Keratinocyte (primary cell): ENCODE results near the gene USP49. TPM values are rescaled to one million over a fixed set of nuclear protein-coding genes. Genes with fewer than 3 reads are reported as not detected.

Experiments used
- DNase-seq: peaks from one replicate; pipeline ENCODE4 v3.0.0-alpha.2; 2011; ENCODE audit warnings: low read depth, missing footprints, low spot score
- FAIRE-seq: peaks from 2 replicates; lab custom pipeline; 2011; peaks lifted over from hg19 to GRCh38; lab: Jason Lieb, UNC
- H2AFZ ChIP-seq: 2 replicates; pipeline ENCODE4 v1.6.0; 2012; ENCODE audit warnings: low read length, control low read depth, inconsistent platforms; ENCODE audit not compliant: control insufficient read depth
- H3K27ac ChIP-seq: 2 replicates; pipeline ENCODE4 v1.5.1; 2011; ENCODE audit warnings: low read length; ENCODE audit not compliant: control insufficient read depth, insufficient read depth
- H3K27me3 ChIP-seq: 3 replicates; pipeline ENCODE4 v1.6.0; 2011; ENCODE audit warnings: low read length; ENCODE audit not compliant: control insufficient read depth, insufficient read depth; ENCODE audit errors: extremely low read depth
- H3K36me3 ChIP-seq, 2 experiments: 2 replicates in 1 of 2; 3 replicates in 1 of 2; pipeline ENCODE4 v1.5.1; 2011; ENCODE audit warnings: low read length in 2 of 2, mild to moderate bottlenecking in 1 of 2; ENCODE audit not compliant: control insufficient read depth in 2 of 2, insufficient read depth in 2 of 2; ENCODE audit errors: extremely low read depth in 1 of 2
- H3K4me1 ChIP-seq: 3 replicates; pipeline ENCODE4 v1.5.1; 2011; ENCODE audit warnings: low read length; ENCODE audit not compliant: control insufficient read depth, insufficient read depth; ENCODE audit errors: extremely low read depth
- H3K4me2 ChIP-seq: 3 replicates; pipeline ENCODE4 v1.6.0; 2011; ENCODE audit warnings: low read depth, low read length; ENCODE audit not compliant: control insufficient read depth, insufficient read depth; ENCODE audit errors: extremely low read depth
- H3K4me3 ChIP-seq, 3 experiments: fragments of 200-600 bp in 1 of 3; sonication (generic) in 1 of 3; 2 replicates in 2 of 3; 3 replicates in 1 of 3; pipeline ENCODE4 v1.5.1; 2011 to 2016; ENCODE audit warnings: low read length in 3 of 3, mild to moderate bottlenecking in 3 of 3, control low read depth in 2 of 3, inconsistent platforms in 1 of 3, low read depth in 1 of 3, mixed read lengths in 1 of 3, mixed run types in 1 of 3, moderate library complexity in 1 of 3; ENCODE audit not compliant: control insufficient read depth in 2 of 3, insufficient read depth in 2 of 3; ENCODE audit errors: extremely low read depth in 1 of 3
- H3K79me2 ChIP-seq: 2 replicates; pipeline ENCODE4 v1.6.0; 2012; ENCODE audit warnings: low read length; ENCODE audit not compliant: control insufficient read depth, insufficient read depth
- H3K9ac ChIP-seq: 3 replicates; pipeline ENCODE4 v1.6.0; 2011; ENCODE audit warnings: low read length; ENCODE audit not compliant: control insufficient read depth, insufficient read depth; ENCODE audit errors: extremely low read depth
- H3K9me1 ChIP-seq: 3 replicates; pipeline ENCODE4 v1.6.0; 2011; ENCODE audit warnings: low read length; ENCODE audit not compliant: control insufficient read depth, insufficient read depth; ENCODE audit errors: extremely low read depth
- H3K9me3 ChIP-seq: 2 replicates; pipeline ENCODE4 v1.5.1; 2012; ENCODE audit warnings: low read depth, low read length; ENCODE audit not compliant: control insufficient read depth
- H4K20me1 ChIP-seq: 3 replicates; pipeline ENCODE4 v1.6.0; 2011; ENCODE audit warnings: low read length; ENCODE audit not compliant: control insufficient read depth, insufficient read depth; ENCODE audit errors: extremely low read depth
- CTCF ChIP-seq, 3 experiments: IDR thresholded peaks in 1 of 3; conservative IDR thresholded peaks in 1 of 3; optimal IDR thresholded peaks in 1 of 3; 2 replicates in 2 of 3; 3 replicates in 1 of 3; pipeline versions ENCODE3 to v1.5.1; 2011; ENCODE audit warnings: low read length in 3 of 3, mild to moderate bottlenecking in 3 of 3, moderate library complexity in 2 of 3, control low read depth in 1 of 3, inconsistent platforms in 1 of 3; ENCODE audit not compliant: insufficient read depth in 2 of 3; ENCODE audit errors: extremely low read depth in 1 of 3
- EZH2 ChIP-seq: IDR thresholded peaks from one replicate; pipeline ENCODE4 v1.6.1; 2012; ENCODE audit warnings: inconsistent platforms, mild to moderate bottlenecking, low read length, moderate library complexity
- dilution Hi-C: fragments of 300-500 bp; cut with MboI; formaldehyde crosslinking; loops from one replicate; pipeline ENCODE4 v1.7.0; 2020; ENCODE audit warnings: low sequenced_read_pairs; ENCODE audit not compliant: extremely low pct_ligation_motif_present
- polyA plus RNA-seq, 5 experiments: library from polyadenylated mRNA; depleted of rRNA in 3 of 5; stranded (reverse) in 3 of 5; stranded (forward) in 1 of 5; unstranded in 1 of 5; fragments of >200 nt; gene quantifications; 1 replicate in 1 of 5; 2 replicates in 3 of 5; 3 replicates in 1 of 5; pipeline versions ENCODE4 v1.2.1 to v1.2.3, GENCODE V29; 2011 to 2012; ENCODE audit warnings: missing spikeins in 2 of 5, low read depth in 1 of 5, low replicate concordance in 1 of 5

USP49 gene
- polyA plus RNA-seq, 1 donor (not counting 4 experiments of a cell fraction or from before 2014, with no cell fraction given), result 2.3 TPM

GRCh38 chr6:41940759-41941279, 45.6 kb upstream of the USP49 start:
- Histone ChIP-seq H3K9me1 (no peaks in the 10 kb centered on the region), H3K9me3 (no peaks in the 10 kb centered on the region), H2AFZ (peak overlapping the region; percentile 76), H3K4me2 (peak overlapping the region; percentile 91), H3K4me1 (peaks cover 32% of the 10 kb centered on the region), H3K79me2 (peaks cover 29% of the 10 kb centered on the region), H3K9ac (peak overlapping the region; percentile 73), H3K27me3 (no peaks in the 10 kb centered on the region), H3K36me3 (peaks cover 9 to 15% of the 10 kb centered on the region in 2 experiments), H4K20me1 (no peaks in the 10 kb centered on the region), H3K27ac (peak overlapping the region; percentile 42), H3K4me3 (peak overlapping the region; percentile 65 to 88 (median 86))
- DNase-seq, result no peak
- dilution Hi-C loops, result no loop called here
- TF ChIP-seq EZH2 (no peak), CTCF (optimal IDR thresholded peaks at IDR 0.05 in 1 of 3, IDR thresholded peaks at IDR 0.05 in 1 of 3, conservative IDR thresholded peaks at IDR 0.05 in 1 of 3; ENCODE audit: extremely low read depth in 1 of 3, insufficient read depth in 2 of 3, low read length in 3 of 3) (peak in 1 of 3 experiments; percentile 3)
- FAIRE-seq, result no peak

- FAIRE-seq (no peak), DNase-seq (no peak)
- peak overlapping the region; percentile 73 for H3K9ac ChIP-seq
- TF ChIP-seq EZH2, result no peak
- H3K79me2 ChIP-seq, result peaks cover 29% of the 10 kb centered on the region
- H3K4me3 ChIP-seq, result peak overlapping the region; percentile 65 to 88 (median 86)
- H3K36me3 ChIP-seq, result peaks cover 13 to 15% of the 10 kb centered on the region in 2 experiments
- H3K4me1 ChIP-seq, result peaks cover 32% of the 10 kb centered on the region
- no peaks in the 10 kb centered on the region for H3K9me3 ChIP-seq
- H3K4me2 ChIP-seq, result peak overlapping the region; percentile 91
- H3K9me1 ChIP-seq, result no peaks in the 10 kb centered on the region
- peak overlapping the region; percentile 76 for H2AFZ ChIP-seq
- dilution Hi-C loops, result no loop called here
- no peaks in the 10 kb centered on the region for H3K27me3 ChIP-seq
- no peaks in the 10 kb centered on the region for H4K20me1 ChIP-seq
- peak overlapping the region; percentile 42 for H3K27ac ChIP-seq
These were observed 44.9 kb upstream of the USP49 start for GRCh38 chr6:41939848-41940758.
